ENCODE results near the gene SCIN.
"Not testable (repeated sequence)": the region's sequence is repeated elsewhere in the genome, so short reads cannot be mapped to it uniquely, and the experiment has no call there.

The SCIN gene

GRCh38 chr7:12570534-12571461 lies at the start of gene SCIN:
Gene SCIN, plus strand, starts transcription at chr7:12570720. Its CDS starts 67 bp downstream, at chr7:12570787.
- peak; percentile 34 for DNase-seq

GRCh38 chr7:12524794-12525386 lies 45.6 kb upstream of the SCIN start:
- peak; percentile 39 for DNase-seq

GRCh38 chr7:12526693-12527092 lies 43.8 kb upstream of the SCIN start:
- DNase-seq: peak; percentile 2

- DNase-seq: not testable (repeated sequence)
Measured at GRCh38 chr7:12527670-12528069, 42.9 kb upstream of the SCIN start.

- DNase-seq: no peak
Measured at GRCh38 chr7:12529971-12530710, 40.4 kb upstream of the SCIN start.

- no peak for DNase-seq
Measured at GRCh38 chr7:12531784-12532183, 38.7 kb upstream of the SCIN start.

GRCh38 chr7:12534046-12534445 lies 36.5 kb upstream of the SCIN start:
- DNase-seq: no peak

- DNase-seq: no peak
Measured at GRCh38 chr7:12539681-12540080, 30.8 kb upstream of the SCIN start.

GRCh38 chr7:12540850-12541249 lies 29.7 kb upstream of the SCIN start:
- no peak for DNase-seq

- no peak for DNase-seq
Measured at GRCh38 chr7:12543586-12543985, 26.9 kb upstream of the SCIN start.

GRCh38 chr7:12549106-12549505 lies 21.4 kb upstream of the SCIN start:
- no peak for DNase-seq

GRCh38 chr7:12550956-12551355 lies 19.6 kb upstream of the SCIN start:
- DNase-seq: no peak

- no peak for DNase-seq
Measured at GRCh38 chr7:12552876-12553275, 17.6 kb upstream of the SCIN start.

- no peak for DNase-seq
Measured at GRCh38 chr7:12553416-12553815, 17.1 kb upstream of the SCIN start.

- no peak for DNase-seq
Measured at GRCh38 chr7:12554351-12554750, 16.2 kb upstream of the SCIN start.

- DNase-seq: no peak
Measured at GRCh38 chr7:12554872-12555271, 15.6 kb upstream of the SCIN start.

- not testable (repeated sequence) for DNase-seq
Measured at GRCh38 chr7:12555695-12556094, 14.8 kb upstream of the SCIN start.

GRCh38 chr7:12556139-12556792 lies 14.3 kb upstream of the SCIN start:
- DNase-seq: not testable (repeated sequence)

- DNase-seq: no peak
Measured at GRCh38 chr7:12557282-12557681, 13.2 kb upstream of the SCIN start.

GRCh38 chr7:12564996-12565764 lies 5.3 kb upstream of the SCIN start:
- DNase-seq: no peak

- DNase-seq: no peak
Measured at GRCh38 chr7:12565873-12566272, 4.6 kb upstream of the SCIN start.

- DNase-seq: peak; percentile 32
Measured at GRCh38 chr7:12567015-12567414, 3.5 kb upstream of the SCIN start.
